Neural cell (in vitro differentiated cells): Measurements from ENCODE around the gene ACLY.
A peak's percentile ranks its signal among the peaks of the same experiment; 100 is the strongest.

Source experiments
- CTCF ChIP-seq: fragments of 450-650 bp; IDR thresholded peaks from 2 replicates; pipeline ENCODE4 v1.5.1; 2014; ENCODE audit warnings: antibody characterized with exemption, mild to moderate bottlenecking, moderate library complexity; ENCODE audit not compliant: poor library complexity, severe bottlenecking
- TAF1 ChIP-seq: IDR thresholded peaks from 2 replicates; pipeline ENCODE4 v1.6.1; 2012; ENCODE audit warnings: low read depth

GRCh38 chr17:41959336-41960095 is 40.8 kb upstream of the ACLY start:
- TF ChIP-seq TAF1 = no peak
- peak; percentile 11 for TF ChIP-seq CTCF
